ENCODE measurements around the gene PTPRO. TPM values are rescaled to one million over a fixed set of nuclear protein-coding genes. Genes with fewer than 3 reads are reported as not detected.

The PTPRO gene
- total RNA-seq, 1 donor from 2014 or later, result 10.6 TPM

GRCh38 chr12:15646581-15646980 lies 324.3 kb downstream of the PTPRO start:
- Histone ChIP-seq H3K27ac (no peak overlapping the region), H3K4me3 (no peak overlapping the region), H3K4me1 (no peaks in the 10 kb centered on the region), H3K27me3 (no peaks in the 10 kb centered on the region), H3K36me3 (peaks cover 24% of the 10 kb centered on the region), H3K9me3 (no peaks in the 10 kb centered on the region)
- ATAC-seq, result no peak
- intact Hi-C loops (cut with DNase I), result no loop called here
- no peak for DNase-seq
- no peak for TF ChIP-seq CTCF (IDR thresholded peaks at IDR 0.05)

Other genes starting within 250 kb of the PTPRO start
- 19.6 TPM for gene RERG, start 101.1 kb upstream of the PTPRO start, total RNA-seq